NB4 (cell line): Measurements from ENCODE around the gene CDK14.

ENCODE experiments used
- MYC ChIP-seq: IDR thresholded peaks from 2 replicates; pipeline ENCODE4 v1.6.1; 2011; ENCODE audit warnings: low read depth, low read length
- POLR2A ChIP-seq: IDR thresholded peaks from 2 replicates; pipeline ENCODE4 v1.6.1; 2011; ENCODE audit warnings: mild to moderate bottlenecking; ENCODE audit not compliant: insufficient read length; ENCODE audit errors: extremely low read depth
- TF ChIP-seq, protein P1 (sequence below): IDR thresholded peaks from one replicate; pipeline ENCODE4 v1.5.1; 2012; ENCODE audit warnings: low read depth, low read length

- TF ChIP-seq, protein P1, sequence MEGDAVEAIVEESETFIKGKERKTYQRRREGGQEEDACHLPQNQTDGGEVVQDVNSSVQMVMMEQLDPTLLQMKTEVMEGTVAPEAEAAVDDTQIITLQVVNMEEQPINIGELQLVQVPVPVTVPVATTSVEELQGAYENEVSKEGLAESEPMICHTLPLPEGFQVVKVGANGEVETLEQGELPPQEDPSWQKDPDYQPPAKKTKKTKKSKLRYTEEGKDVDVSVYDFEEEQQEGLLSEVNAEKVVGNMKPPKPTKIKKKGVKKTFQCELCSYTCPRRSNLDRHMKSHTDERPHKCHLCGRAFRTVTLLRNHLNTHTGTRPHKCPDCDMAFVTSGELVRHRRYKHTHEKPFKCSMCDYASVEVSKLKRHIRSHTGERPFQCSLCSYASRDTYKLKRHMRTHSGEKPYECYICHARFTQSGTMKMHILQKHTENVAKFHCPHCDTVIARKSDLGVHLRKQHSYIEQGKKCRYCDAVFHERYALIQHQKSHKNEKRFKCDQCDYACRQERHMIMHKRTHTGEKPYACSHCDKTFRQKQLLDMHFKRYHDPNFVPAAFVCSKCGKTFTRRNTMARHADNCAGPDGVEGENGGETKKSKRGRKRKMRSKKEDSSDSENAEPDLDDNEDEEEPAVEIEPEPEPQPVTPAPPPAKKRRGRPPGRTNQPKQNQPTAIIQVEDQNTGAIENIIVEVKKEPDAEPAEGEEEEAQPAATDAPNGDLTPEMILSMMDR = no peak
- no peak for TF ChIP-seq POLR2A
- no peak for TF ChIP-seq MYC
Observed at GRCh38 chr7:91127325-91127724, 531.2 kb downstream of the CDK14 start.
